A204.1 (cell line): ENCODE data around the gene RAB14.
"Not testable (repeated sequence)": the region's sequence is repeated elsewhere in the genome, so short reads cannot be mapped to it uniquely, and the experiment has no call there.

Experiments used
- FAIRE-seq: peaks from 2 replicates; lab custom pipeline; 2012; peaks lifted over from hg19 to GRCh38; lab: Jason Lieb, UNC

RAB14 gene

GRCh38 chr9:121189660-121190059 lies 12.0 kb downstream of the RAB14 start:
- no peak for FAIRE-seq

- no peak for FAIRE-seq
Observed at GRCh38 chr9:121189006-121189405, 12.7 kb downstream of the RAB14 start.

- no peak for FAIRE-seq
Observed at GRCh38 chr9:121187636-121188305, 13.9 kb downstream of the RAB14 start.

GRCh38 chr9:121185774-121186403 lies 15.8 kb downstream of the RAB14 start:
- no peak for FAIRE-seq

GRCh38 chr9:121185178-121185745 lies 16.4 kb downstream of the RAB14 start:
- FAIRE-seq: no peak

- FAIRE-seq: no peak
Observed at GRCh38 chr9:121184463-121184862, 17.2 kb downstream of the RAB14 start.

GRCh38 chr9:121183666-121184423 lies 17.8 kb downstream of the RAB14 start:
- FAIRE-seq: no peak

- FAIRE-seq: no peak
Observed at GRCh38 chr9:121182989-121183388, 18.7 kb downstream of the RAB14 start.

GRCh38 chr9:121182101-121182836 lies 19.4 kb downstream of the RAB14 start:
- FAIRE-seq: no peak

- FAIRE-seq: no peak
Observed at GRCh38 chr9:121179930-121180681, 21.6 kb downstream of the RAB14 start.

- FAIRE-seq: not testable (repeated sequence)
Observed at GRCh38 chr9:121179373-121179721, 22.3 kb downstream of the RAB14 start.

- no peak for FAIRE-seq
Observed at GRCh38 chr9:121178676-121179372, 22.8 kb downstream of the RAB14 start.

- no peak for FAIRE-seq
Observed at GRCh38 chr9:121173501-121173900, 28.2 kb downstream of the RAB14 start.

GRCh38 chr9:121172726-121173487 lies 28.8 kb downstream of the RAB14 start:
- FAIRE-seq: no peak

- no peak for FAIRE-seq
Observed at GRCh38 chr9:121171236-121171635, 30.4 kb downstream of the RAB14 start.

- no peak for FAIRE-seq
Observed at GRCh38 chr9:121169094-121169601, 32.5 kb downstream of the RAB14 start.

- FAIRE-seq: no peak
Observed at GRCh38 chr9:121168052-121168451, 33.6 kb downstream of the RAB14 start.

GRCh38 chr9:121160025-121160424 lies 41.6 kb downstream of the RAB14 start:
- no peak for FAIRE-seq

- no peak for FAIRE-seq
Observed at GRCh38 chr9:121157939-121158338, 43.7 kb downstream of the RAB14 start.

- FAIRE-seq: no peak
Observed at GRCh38 chr9:121156263-121156731, 45.4 kb downstream of the RAB14 start.
